Hematopoietic multipotent progenitor cell (in vitro differentiated cells): ENCODE measurements around the gene ENTPD2. TPM values are rescaled to one million over a fixed set of nuclear protein-coding genes. Genes with fewer than 3 reads are reported as not detected.
"Not testable (repeated sequence)": the region's sequence is repeated elsewhere in the genome, so short reads cannot be mapped to it uniquely, and the experiment has no call there.

Source experiments
- DNase-seq, 3 donors: peaks; one replicate each; pipeline ENCODE4 v3.0.0-alpha.2; 2011 to 2015; ENCODE audit warnings: low read depth in 2 of 3, low spot score in 2 of 3
- small RNA-seq: library from RNA; depleted of rRNA; stranded (forward); fragments of <200 nt; gene quantifications from one replicate; pipeline ENCODE3, GENCODE V24; 2012
- total RNA-seq: library from RNA; depleted of rRNA; stranded (reverse); fragments of >200 nt; gene quantifications from one replicate; pipeline ENCODE4 v1.2.3, GENCODE V29; 2012

The ENTPD2 gene
- total RNA-seq, 1 donor: not detected

GRCh38 chr9:137006116-137007003 is 47.5 kb downstream of the ENTPD2 start:
- DNase-seq: peak in 1 of 3 donors; percentile 51

DNA sequence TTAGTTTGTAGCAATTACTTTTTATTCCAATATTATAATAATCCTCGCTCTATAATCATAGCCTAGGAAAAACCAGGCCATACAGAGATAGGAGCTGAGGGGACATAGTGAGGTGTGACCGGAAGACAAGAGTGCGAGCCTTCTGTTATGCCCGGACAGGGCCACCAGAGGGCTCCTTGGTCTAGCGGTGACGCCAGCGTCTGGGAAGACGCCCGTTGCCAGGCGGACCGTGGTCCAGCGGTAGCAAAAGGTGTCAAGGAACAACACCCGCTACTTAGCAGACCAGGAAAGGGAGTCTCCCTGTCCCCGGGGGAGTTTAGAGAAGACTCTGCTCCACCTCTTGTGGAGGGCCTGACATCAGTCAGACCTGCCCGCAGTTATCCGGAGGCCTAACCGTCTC is 49.6 kb downstream of the ENTPD2 start:
- DNase-seq: not testable (repeated sequence)

GRCh38 chr9:137002646-137003041 is 51.2 kb downstream of the ENTPD2 start:
- no peak for DNase-seq

- DNase-seq: no peak
These were observed 51.8 kb downstream of the ENTPD2 start for GRCh38 chr9:137001857-137002645.

- DNase-seq: peak in 1 of 3 donors; percentile 41
These were observed 53.5 kb downstream of the ENTPD2 start for GRCh38 chr9:137000177-137000930.

Small RNAs within 50 kb of the gene (small RNA-seq; reads per million reads assigned to genes)
- gene RF00153: not detected

Other genes with a start within 250 kb of the ENTPD2 start
- 66.8 TPM for gene RABL6, start 246.1 kb downstream of the ENTPD2 start, total RNA-seq
- 0.27 TPM for gene AJM1, start 211.6 kb downstream of the ENTPD2 start, total RNA-seq
- gene PHPT1, start 204.7 kb downstream of the ENTPD2 start, total RNA-seq: 36.9 TPM
- gene MAMDC4, start 201.7 kb downstream of the ENTPD2 start, total RNA-seq: 1.1 TPM
- gene EDF1, start 187.8 kb downstream of the ENTPD2 start, total RNA-seq: 211 TPM
- 20.5 TPM for gene TRAF2, start 167.5 kb downstream of the ENTPD2 start, total RNA-seq
- 179 TPM for gene FBXW5, start 109.3 kb downstream of the ENTPD2 start, total RNA-seq
- 0.81 TPM for gene C8G, start 108.8 kb downstream of the ENTPD2 start, total RNA-seq
- 0.54 TPM for gene LCN12, start 101.8 kb downstream of the ENTPD2 start, total RNA-seq
- not detected for gene PTGDS, start 76.6 kb downstream of the ENTPD2 start, total RNA-seq
- gene LCNL1, start 71.1 kb downstream of the ENTPD2 start, total RNA-seq: not detected
- 16.7 TPM for gene PAXX, start 61.6 kb downstream of the ENTPD2 start, total RNA-seq
- gene CLIC3, start 57.5 kb downstream of the ENTPD2 start, total RNA-seq: 0.27 TPM
- 99.1 TPM for gene ABCA2, start 25.8 kb downstream of the ENTPD2 start, total RNA-seq
- gene FUT7, start 22.0 kb downstream of the ENTPD2 start, total RNA-seq: 14.3 TPM
- 51.2 TPM for gene NPDC1, start 7.9 kb downstream of the ENTPD2 start, total RNA-seq
- gene SAPCD2, start 16.5 kb upstream of the ENTPD2 start, total RNA-seq: 4.8 TPM
- 14.8 TPM for gene UAP1L1, start 23.5 kb upstream of the ENTPD2 start, total RNA-seq
- gene MAN1B1, start 32.9 kb upstream of the ENTPD2 start, total RNA-seq: 70.8 TPM
- gene DPP7, start 60.7 kb upstream of the ENTPD2 start, total RNA-seq: 154 TPM
- gene GRIN1, start 85.1 kb upstream of the ENTPD2 start, total RNA-seq: under 0.01 TPM
- 2.2 TPM for gene LRRC26, start 116.0 kb upstream of the ENTPD2 start, total RNA-seq
- not detected for gene TMEM210, start 118.0 kb upstream of the ENTPD2 start, total RNA-seq
- gene ANAPC2, start 134.5 kb upstream of the ENTPD2 start, total RNA-seq: 59.8 TPM
- gene SSNA1, start 134.6 kb upstream of the ENTPD2 start, total RNA-seq: 78.4 TPM
- 3.0 TPM for gene TPRN, start 146.7 kb upstream of the ENTPD2 start, total RNA-seq
- 35.5 TPM for gene TMEM203, start 151.6 kb upstream of the ENTPD2 start, total RNA-seq
- 10.2 TPM for gene NDOR1, start 151.6 kb upstream of the ENTPD2 start, total RNA-seq
- gene RNF208, start 168.2 kb upstream of the ENTPD2 start, total RNA-seq: 1.3 TPM
- 0.27 TPM for gene CYSRT1, start 171.1 kb upstream of the ENTPD2 start, total RNA-seq
- not detected for gene RNF224, start 173.4 kb upstream of the ENTPD2 start, total RNA-seq
- not detected for gene SLC34A3, start 176.8 kb upstream of the ENTPD2 start, total RNA-seq
- 141 TPM for gene TUBB4B, start 187.2 kb upstream of the ENTPD2 start, total RNA-seq
- gene STPG3, start 197.2 kb upstream of the ENTPD2 start, total RNA-seq: 0.54 TPM
- 72.7 TPM for gene NELFB, start 201.3 kb upstream of the ENTPD2 start, total RNA-seq
- gene TOR4A, start 223.7 kb upstream of the ENTPD2 start, total RNA-seq: 25.0 TPM
- gene NRARP, start 248.2 kb upstream of the ENTPD2 start, total RNA-seq: 5.1 TPM